Neuronal stem cell (in vitro differentiated cells): ENCODE data around the gene DDO.
A peak's percentile ranks its signal among the peaks of the same experiment; 100 is the strongest.

ENCODE experiments used
- DNase-seq: peaks from one replicate; pipeline ENCODE4 v3.0.0-alpha.2; 2013; ENCODE audit warnings: low spot score
- H2AFZ ChIP-seq: one replicate; pipeline ENCODE4 v1.6.1; 2013; ENCODE audit warnings: mild to moderate bottlenecking, low read length, inconsistent platforms
- H2AK5ac ChIP-seq: 2 replicates; pipeline ENCODE4 v1.6.1; 2013; ENCODE audit warnings: low read depth, mild to moderate bottlenecking, inconsistent platforms, low read length, moderate library complexity, mixed read lengths
- H2BK120ac ChIP-seq: 2 replicates; pipeline ENCODE4 v1.6.1; 2013; ENCODE audit warnings: low read depth, mild to moderate bottlenecking, inconsistent platforms, low read length, moderate library complexity, mixed read lengths
- H2BK12ac ChIP-seq: one replicate; pipeline ENCODE4 v1.6.1; 2013; ENCODE audit warnings: low read length, inconsistent platforms
- H2BK15ac ChIP-seq: 2 replicates; pipeline ENCODE4 v1.6.1; 2013; ENCODE audit warnings: mild to moderate bottlenecking, low read length, inconsistent platforms, mixed read lengths
- H2BK5ac ChIP-seq: one replicate; pipeline ENCODE4 v1.6.1; 2013; ENCODE audit warnings: inconsistent platforms, mild to moderate bottlenecking, low read length, moderate library complexity
- H3K14ac ChIP-seq: one replicate; pipeline ENCODE4 v1.6.1; 2013; ENCODE audit warnings: low read length, inconsistent platforms
- H3K18ac ChIP-seq: 2 replicates; pipeline ENCODE4 v1.6.1; 2013; ENCODE audit warnings: low read length, inconsistent platforms
- H3K23ac ChIP-seq: 2 replicates; pipeline ENCODE4 v1.6.1; 2013; ENCODE audit warnings: low read depth, mild to moderate bottlenecking, mixed read lengths, low read length, inconsistent platforms; ENCODE audit not compliant: poor library complexity
- H3K27ac ChIP-seq: replicated peaks from 3 replicates; pipeline ENCODE4 v1.5.1; 2013; ENCODE audit warnings: low read length, inconsistent platforms
- H3K27me3 ChIP-seq, 3 experiments: 2 replicates each; pipeline ENCODE4 v1.6.1; 2013; ENCODE audit warnings: low read length in 3 of 3, mild to moderate bottlenecking in 2 of 3, inconsistent platforms in 1 of 3, low read depth in 1 of 3, mixed read lengths in 1 of 3, moderate library complexity in 1 of 3; ENCODE audit not compliant: control insufficient read depth in 3 of 3, insufficient read depth in 3 of 3
- H3K36me3 ChIP-seq, 2 donors: replicated peaks in 1 of 2; 2 replicates each; pipeline ENCODE4 v1.6.1; 2013; ENCODE audit warnings: low read length in 2 of 2; ENCODE audit not compliant: control insufficient read depth in 2 of 2, insufficient read depth in 2 of 2
- H3K4ac ChIP-seq: 2 replicates; pipeline ENCODE4 v1.6.1; 2013; ENCODE audit warnings: inconsistent platforms, mild to moderate bottlenecking, low read length, moderate library complexity
- H3K4me1 ChIP-seq, 2 donors: 1 replicate in 1 of 2; 2 replicates in 1 of 2; pipeline ENCODE4 v1.6.1; 2013; ENCODE audit warnings: low read length in 2 of 2, low read depth in 1 of 2; ENCODE audit not compliant: control insufficient read depth in 2 of 2, insufficient read depth in 1 of 2
- H3K4me2 ChIP-seq: one replicate; pipeline ENCODE4 v1.6.1; 2013; ENCODE audit warnings: mild to moderate bottlenecking, low read length, inconsistent platforms; ENCODE audit not compliant: insufficient read depth, poor library complexity, severe bottlenecking
- H3K4me3 ChIP-seq, 2 donors: 2 replicates each; pipeline ENCODE4 v1.5.1; 2013; ENCODE audit warnings: low read length in 2 of 2, mild to moderate bottlenecking in 2 of 2, inconsistent platforms in 1 of 2, moderate library complexity in 1 of 2
- H3K79me1 ChIP-seq: one replicate; pipeline ENCODE4 v1.6.1; 2013; ENCODE audit warnings: low read depth, mild to moderate bottlenecking, inconsistent platforms, low read length, moderate library complexity
- H3K9ac ChIP-seq: one replicate; pipeline ENCODE4 v1.6.1; 2013; ENCODE audit warnings: mild to moderate bottlenecking, low read depth, low read length, inconsistent platforms; ENCODE audit not compliant: poor library complexity
- H3K9me3 ChIP-seq, 2 donors: replicated peaks in 1 of 2; 2 replicates each; pipeline versions ENCODE3 to v1.6.1; 2013; ENCODE audit warnings: low read length in 2 of 2, mild to moderate bottlenecking in 2 of 2, inconsistent platforms in 1 of 2, low read depth in 1 of 2, mixed read lengths in 1 of 2, moderate library complexity in 1 of 2; ENCODE audit not compliant: control insufficient read depth in 2 of 2, insufficient read depth in 1 of 2
- H4K8ac ChIP-seq: one replicate; pipeline ENCODE4 v1.6.1; 2013; ENCODE audit warnings: low read depth, mild to moderate bottlenecking, inconsistent platforms, low read length, moderate library complexity
- H4K91ac ChIP-seq: one replicate; pipeline ENCODE4 v1.6.1; 2013; ENCODE audit warnings: low read length, low read depth, mild to moderate bottlenecking, inconsistent platforms; ENCODE audit not compliant: poor library complexity
- WGBS, 2 donors: extraction: QIAGEN DNeasy Blood & Tissue Kit; methylation state at CpG; one replicate each; pipeline ENCODE4 v1.1.7; 2013; ENCODE audit warnings: missing lambda C conversion rate in 2 of 2, mixed read lengths in 1 of 2; ENCODE audit not compliant: insufficient read length in 2 of 2, insufficient replicate concordance in 1 of 2; ENCODE audit errors: extremely low coverage in 2 of 2; 5-methylcytosine and 5-hydroxymethylcytosine counted together

DDO gene

DNA sequence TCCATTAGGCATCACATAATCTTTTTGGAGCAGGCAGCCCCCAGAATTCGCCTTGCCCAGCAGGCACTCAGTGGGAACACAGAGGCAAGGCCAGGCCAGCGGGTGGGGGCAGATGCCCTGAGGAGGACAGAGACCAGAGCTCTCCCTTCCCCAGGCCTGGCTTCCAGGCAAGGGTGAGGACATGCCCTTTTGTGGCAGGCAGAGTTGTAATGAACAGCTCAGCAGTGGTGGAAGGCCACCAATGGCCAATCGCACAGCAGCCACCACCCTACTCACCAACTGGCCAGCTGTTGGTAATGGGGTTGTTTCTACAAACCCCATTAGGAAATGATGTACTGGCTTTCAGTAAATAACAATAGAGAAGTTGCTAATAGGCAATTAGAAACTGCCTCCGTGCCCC is 15.4 kb upstream of the DDO start:
- H3K9me3 ChIP-seq = peaks cover 0 to 2% of the 10 kb centered on the region in 2 donors
- no peaks in the 10 kb centered on the region for H3K79me1 ChIP-seq
- no peaks in the 10 kb centered on the region for H3K36me3 ChIP-seq
- H2BK120ac ChIP-seq = no peak overlapping the region
- H2AK5ac ChIP-seq = peak overlapping the region; percentile 33
- WGBS, 2 donors = no CpG with 5 or more reads among the region's 4 CpGs
- no peak for DNase-seq
- H4K8ac ChIP-seq = no peak overlapping the region
- no peak overlapping the region for H3K4me3 ChIP-seq
- H3K27me3 ChIP-seq = peaks cover 0 to 9% (median 0%) of the 10 kb centered on the region in 3 experiments
- peaks cover 0 to 8% of the 10 kb centered on the region in 2 donors for H3K4me1 ChIP-seq
- H3K14ac ChIP-seq = peak overlapping the region; percentile 86
- H2BK12ac ChIP-seq = no peak overlapping the region
- no peak overlapping the region for H3K4me2 ChIP-seq
- H3K23ac ChIP-seq = no peak overlapping the region
- no peak overlapping the region for H2AFZ ChIP-seq
- H3K18ac ChIP-seq = peak overlapping the region; percentile 68
- H3K9ac ChIP-seq = no peak overlapping the region
- no peak overlapping the region for H4K91ac ChIP-seq
- H2BK15ac ChIP-seq = no peak overlapping the region
- H3K27ac ChIP-seq = no peak overlapping the region
- no peak overlapping the region for H2BK5ac ChIP-seq
- H3K4ac ChIP-seq = no peak overlapping the region

DNA sequence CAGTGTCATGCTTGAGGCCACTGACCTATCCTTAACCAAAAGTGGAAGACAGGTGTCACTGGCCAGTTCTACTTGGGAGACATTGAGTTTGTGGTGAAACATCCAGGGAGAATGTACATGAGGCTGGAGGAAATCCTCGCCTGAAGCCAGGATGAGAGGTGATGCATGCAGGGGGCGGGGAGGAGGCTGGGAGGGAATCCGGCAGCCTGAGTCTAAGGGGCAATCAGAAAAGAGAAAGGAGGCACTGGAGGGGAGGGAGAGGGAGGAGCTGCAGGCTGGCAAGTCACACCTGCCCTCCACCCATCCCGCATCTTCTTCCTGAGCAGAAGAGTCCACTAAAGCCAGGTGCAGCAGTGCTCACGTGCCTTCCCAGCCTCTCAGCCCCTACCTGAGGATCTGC is 14.9 kb upstream of the DDO start:
- no peak for DNase-seq
- H2BK15ac ChIP-seq = no peak overlapping the region
- no peak overlapping the region for H3K4ac ChIP-seq
- H3K27me3 ChIP-seq = peaks cover 0 to 9% (median 0%) of the 10 kb centered on the region in 3 experiments
- no CpG with 5 or more reads among the region's 5 CpGs for WGBS, 2 donors
- no peaks in the 10 kb centered on the region for H3K79me1 ChIP-seq
- H3K18ac ChIP-seq = peak overlapping the region; percentile 68
- H3K4me3 ChIP-seq = no peak overlapping the region
- no peak overlapping the region for H4K8ac ChIP-seq
- peaks cover 0 to 1% of the 10 kb centered on the region in 2 donors for H3K9me3 ChIP-seq
- H3K36me3 ChIP-seq = no peaks in the 10 kb centered on the region
- no peak overlapping the region for H3K4me2 ChIP-seq
- peaks cover 0 to 8% of the 10 kb centered on the region in 2 donors for H3K4me1 ChIP-seq
- no peak overlapping the region for H2BK5ac ChIP-seq
- no peak overlapping the region for H3K23ac ChIP-seq
- no peak overlapping the region for H4K91ac ChIP-seq
- no peak overlapping the region for H2AFZ ChIP-seq
- no peak overlapping the region for H3K27ac ChIP-seq
- H2AK5ac ChIP-seq = no peak overlapping the region
- H2BK120ac ChIP-seq = no peak overlapping the region
- no peak overlapping the region for H3K9ac ChIP-seq
- H3K14ac ChIP-seq = no peak overlapping the region
- H2BK12ac ChIP-seq = no peak overlapping the region

DNA sequence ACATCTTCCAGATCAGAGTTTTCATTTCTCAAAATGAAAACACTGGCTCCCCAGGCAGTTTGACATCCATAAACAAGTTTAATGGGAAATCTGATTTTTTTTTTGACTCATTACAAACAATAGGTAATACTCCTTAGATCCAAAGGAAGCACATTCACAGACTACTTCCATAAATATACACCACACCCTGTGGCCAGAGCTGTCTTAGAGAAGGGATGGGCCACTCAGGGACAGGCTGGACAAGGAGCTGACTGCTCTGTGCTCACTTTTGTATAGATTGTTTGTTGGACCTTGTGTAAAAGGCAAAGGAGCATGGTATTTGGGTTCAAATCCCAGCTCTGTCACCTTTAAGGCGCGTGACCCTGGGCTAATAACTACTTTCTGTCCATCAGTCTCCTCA is 12.8 kb upstream of the DDO start:
- Histone ChIP-seq H3K18ac (no peak overlapping the region), H2BK12ac (no peak overlapping the region), H3K4me2 (no peak overlapping the region), H3K23ac (no peak overlapping the region), H3K27ac (no peak overlapping the region), H4K8ac (no peak overlapping the region), H4K91ac (no peak overlapping the region), H3K27me3 (peaks cover 0 to 9% (median 0%) of the 10 kb centered on the region in 3 experiments), H3K14ac (no peak overlapping the region), H3K9me3 (no peaks in the 10 kb centered on the region), H2BK120ac (no peak overlapping the region), H3K36me3 (no peaks in the 10 kb centered on the region), H2BK15ac (no peak overlapping the region), H3K79me1 (no peaks in the 10 kb centered on the region), H3K9ac (no peak overlapping the region), H3K4me1 (peaks cover 0 to 8% of the 10 kb centered on the region in 2 donors), H2AK5ac (no peak overlapping the region), H3K4ac (no peak overlapping the region), H2BK5ac (no peak overlapping the region), H2AFZ (no peak overlapping the region), H3K4me3 (no peak overlapping the region)
- WGBS, 2 donors = no CpG with 5 or more reads among the region's 2 CpGs
- DNase-seq = no peak

DNA sequence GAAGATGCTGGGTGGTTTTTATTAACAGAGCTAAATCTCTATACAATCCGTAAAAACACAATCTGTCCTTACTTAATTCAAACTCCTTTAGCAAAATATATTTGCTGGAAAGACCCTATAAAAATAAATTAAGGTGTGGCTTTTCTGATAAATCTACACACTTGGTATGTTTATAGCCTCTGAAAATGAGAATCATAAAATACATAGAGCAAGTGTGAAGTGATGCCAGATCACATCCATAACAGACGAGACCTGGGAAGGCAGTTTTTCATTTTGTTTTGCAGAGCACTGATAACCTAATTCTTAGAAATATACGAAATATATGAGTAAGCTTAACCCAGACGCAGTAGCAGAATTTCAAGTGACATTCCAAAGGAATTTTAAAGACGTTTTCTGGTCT is 10.4 kb upstream of the DDO start:
- Histone ChIP-seq H3K36me3 (no peaks in the 10 kb centered on the region), H2AK5ac (no peak overlapping the region), H3K9me3 (peaks cover 0 to 2% of the 10 kb centered on the region in 2 donors), H2AFZ (no peak overlapping the region), H3K27me3 (peaks cover 0 to 9% (median 0%) of the 10 kb centered on the region in 3 experiments), H3K4me2 (no peak overlapping the region), H4K91ac (no peak overlapping the region), H2BK5ac (no peak overlapping the region), H3K14ac (no peak overlapping the region), H3K23ac (no peak overlapping the region), H3K18ac (no peak overlapping the region), H2BK120ac (no peak overlapping the region), H3K79me1 (no peaks in the 10 kb centered on the region), H3K9ac (no peak overlapping the region), H3K27ac (no peak overlapping the region), H3K4ac (no peak overlapping the region), H3K4me1 (peaks cover 0 to 7% of the 10 kb centered on the region in 2 donors), H3K4me3 (no peak overlapping the region), H2BK15ac (no peak overlapping the region), H4K8ac (no peak overlapping the region), H2BK12ac (no peak overlapping the region)
- WGBS, 2 donors = no CpG with 5 or more reads among the region's 5 CpGs
- no peak for DNase-seq
